Osteocyte (in vitro differentiated cells): ENCODE results near the gene TIAM2. TPM values are rescaled to one million over a fixed set of nuclear protein-coding genes. Genes with fewer than 3 reads are reported as not detected.

Source experiments
- DNase-seq: peaks from one replicate; pipeline ENCODE4 v3.0.0; 2021; ENCODE audit warnings: mixed read lengths; ENCODE audit not compliant: unreplicated experiment; ENCODE audit errors: extremely low spot score
- H3K27ac Mint-ChIP-seq: one replicate; pipeline ENCODE4 v1.8.0; 2021; ENCODE audit warnings: mild to moderate bottlenecking, mixed read lengths; ENCODE audit not compliant: unreplicated experiment
- H3K27me3 Mint-ChIP-seq: one replicate; pipeline ENCODE4 v1.8.0; 2021; ENCODE audit warnings: mixed read lengths; ENCODE audit not compliant: unreplicated experiment
- H3K36me3 Mint-ChIP-seq: one replicate; pipeline ENCODE4 v1.8.0; 2021; ENCODE audit warnings: mixed read lengths; ENCODE audit not compliant: unreplicated experiment
- H3K4me1 Mint-ChIP-seq: one replicate; pipeline ENCODE4 v1.8.0; 2021; ENCODE audit warnings: mixed read lengths; ENCODE audit not compliant: unreplicated experiment
- H3K4me3 Mint-ChIP-seq: one replicate; pipeline ENCODE4 v1.8.0; 2021; ENCODE audit warnings: mild to moderate bottlenecking, moderate library complexity, mixed read lengths; ENCODE audit not compliant: unreplicated experiment
- H3K9me3 Mint-ChIP-seq: one replicate; pipeline ENCODE4 v1.8.0; 2021; ENCODE audit warnings: mixed read lengths; ENCODE audit not compliant: unreplicated experiment
- CTCF ChIP-seq: fragments of 200-600 bp; sonication (generic); IDR thresholded peaks from 2 replicates; pipeline ENCODE4 v1.5.0; 2021; ENCODE audit warnings: antibody characterized with exemption, mild to moderate bottlenecking, moderate library complexity
- total RNA-seq: library from RNA; stranded (reverse); gene quantifications from 2 replicates; pipeline ENCODE4 v1.2.1, GENCODE V29; 2021

TIAM2 gene
- total RNA-seq, 1 donor from 2014 or later: 11.2 TPM

- DNase-seq: no peak
- Mint-ChIP-seq H3K4me1 (peaks cover 29% of the 10 kb centered on the region), H3K27ac (no peak overlapping the region), H3K36me3 (no peaks in the 10 kb centered on the region), H3K4me3 (no peak overlapping the region), H3K27me3 (no peaks in the 10 kb centered on the region), H3K9me3 (no peaks in the 10 kb centered on the region)
- no peak for TF ChIP-seq CTCF
Observed at GRCh38 chr6:155141002-155141401, 145.9 kb downstream of the TIAM2 start.

GRCh38 chr6:155141512-155141911 is 146.4 kb downstream of the TIAM2 start:
- peak overlapping the region; percentile 45 for H3K27ac Mint-ChIP-seq
- no peak overlapping the region for H3K4me3 Mint-ChIP-seq
- no peaks in the 10 kb centered on the region for H3K36me3 Mint-ChIP-seq
- TF ChIP-seq CTCF: no peak
- no peak for DNase-seq
- no peaks in the 10 kb centered on the region for H3K27me3 Mint-ChIP-seq
- peaks cover 29% of the 10 kb centered on the region for H3K4me1 Mint-ChIP-seq
- H3K9me3 Mint-ChIP-seq: no peaks in the 10 kb centered on the region

GRCh38 chr6:155142168-155143028 is 147.3 kb downstream of the TIAM2 start:
- DNase-seq: no peak
- H3K4me1 Mint-ChIP-seq: peaks cover 29% of the 10 kb centered on the region
- peak overlapping the region; percentile 97 for H3K27ac Mint-ChIP-seq

GRCh38 chr6:155143029-155143577 is 148.0 kb downstream of the TIAM2 start:
- H3K27ac Mint-ChIP-seq: peak overlapping the region; percentile 97
- no peak for DNase-seq

More at GRCh38 chr6:155142168-155143028, 147.3 kb downstream of the TIAM2 start:
- peak overlapping the region; percentile 72 for H3K4me3 Mint-ChIP-seq
- no peaks in the 10 kb centered on the region for H3K36me3 Mint-ChIP-seq
- no peak for TF ChIP-seq CTCF
- no peaks in the 10 kb centered on the region for H3K9me3 Mint-ChIP-seq
- H3K27me3 Mint-ChIP-seq: no peaks in the 10 kb centered on the region

More at GRCh38 chr6:155143029-155143577, 148.0 kb downstream of the TIAM2 start:
- Mint-ChIP-seq H3K9me3 (no peaks in the 10 kb centered on the region), H3K27me3 (no peaks in the 10 kb centered on the region), H3K4me3 (peak overlapping the region; percentile 72), H3K36me3 (no peaks in the 10 kb centered on the region), H3K4me1 (peaks cover 29% of the 10 kb centered on the region)
- no peak for TF ChIP-seq CTCF
